IPS DF 6.9 (cell line): ENCODE results near the gene SERPINB7.

Experiments used
- DNase-seq: peaks from one replicate; pipeline ENCODE4 v3.0.0-alpha.2; 2013; ENCODE audit warnings: low read depth, low spot score
- H3K27ac ChIP-seq: one replicate; pipeline ENCODE4 v1.5.1; 2013; ENCODE audit warnings: low read length, control low read depth
- H3K27me3 ChIP-seq: 2 replicates; pipeline ENCODE4 v1.6.1; 2013; ENCODE audit warnings: mild to moderate bottlenecking, low read length; ENCODE audit not compliant: control insufficient read depth, insufficient read depth
- H3K36me3 ChIP-seq: 2 replicates; pipeline ENCODE4 v1.6.1; 2013; ENCODE audit warnings: low read length; ENCODE audit not compliant: control insufficient read depth, insufficient read depth
- H3K4me1 ChIP-seq: 2 replicates; pipeline ENCODE4 v1.6.1; 2013; ENCODE audit warnings: low read length; ENCODE audit not compliant: control insufficient read depth, insufficient read depth
- H3K4me3 ChIP-seq: 2 replicates; pipeline ENCODE4 v1.5.1; 2013; ENCODE audit warnings: mild to moderate bottlenecking, low read length
- H3K9me3 ChIP-seq: 2 replicates; pipeline ENCODE4 v1.6.1; 2013; ENCODE audit warnings: low read length, inconsistent platforms; ENCODE audit not compliant: control insufficient read depth, insufficient read depth
- WGBS: extraction: QIAGEN DNeasy Blood & Tissue Kit; methylation state at CpG from one replicate; pipeline ENCODE4 v1.1.7; 2013; ENCODE audit warnings: mixed read lengths, missing lambda C conversion rate; ENCODE audit not compliant: insufficient read length, insufficient coverage; 5-methylcytosine and 5-hydroxymethylcytosine counted together

SERPINB7 gene, protein sequence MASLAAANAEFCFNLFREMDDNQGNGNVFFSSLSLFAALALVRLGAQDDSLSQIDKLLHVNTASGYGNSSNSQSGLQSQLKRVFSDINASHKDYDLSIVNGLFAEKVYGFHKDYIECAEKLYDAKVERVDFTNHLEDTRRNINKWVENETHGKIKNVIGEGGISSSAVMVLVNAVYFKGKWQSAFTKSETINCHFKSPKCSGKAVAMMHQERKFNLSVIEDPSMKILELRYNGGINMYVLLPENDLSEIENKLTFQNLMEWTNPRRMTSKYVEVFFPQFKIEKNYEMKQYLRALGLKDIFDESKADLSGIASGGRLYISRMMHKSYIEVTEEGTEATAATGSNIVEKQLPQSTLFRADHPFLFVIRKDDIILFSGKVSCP

DNA sequence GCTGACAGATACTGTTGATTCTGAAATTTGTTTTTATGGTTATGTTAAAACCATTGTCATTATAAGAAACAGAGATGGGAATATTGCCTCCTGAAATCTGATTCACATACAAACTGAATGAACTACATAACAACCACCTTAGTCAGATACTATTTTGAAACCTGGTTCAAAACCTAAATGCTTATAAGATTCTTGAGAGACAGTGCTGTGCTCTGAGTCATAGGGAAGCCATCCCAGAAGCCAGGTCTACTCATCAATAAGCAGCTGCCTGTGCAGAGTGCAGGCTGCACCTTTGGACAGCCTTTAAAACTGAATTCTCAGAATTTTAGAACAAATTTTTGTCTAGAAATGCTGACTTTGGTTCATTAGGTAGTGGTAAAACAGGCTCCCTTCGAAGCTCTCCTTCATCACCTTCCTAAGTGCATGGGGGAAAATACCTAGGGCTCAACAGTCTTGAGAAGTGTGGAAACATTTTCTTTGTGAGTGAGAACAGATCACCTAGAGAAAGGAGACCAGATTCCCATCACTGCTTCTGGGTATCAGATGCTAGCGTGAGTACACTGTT lies at the start of gene SERPINB7:
TSS of gene SERPINB7 (plus strand) at position 253 of the 565 bp plus-strand sequence. CDS start 6,955 bp downstream, outside the sequence.
- no CpG with 5 or more reads among the region's 2 CpGs for WGBS
- no peak for DNase-seq
- no peak within 1 kb of the TSS for H3K4me3 ChIP-seq
- no peaks in the 10 kb centered on the region for H3K36me3 ChIP-seq
- H3K9me3 ChIP-seq, result no peaks in the 10 kb centered on the region
- H3K4me1 ChIP-seq, result no peaks in the 10 kb centered on the region
- no peak within 1 kb of the TSS for H3K27ac ChIP-seq
- no peaks in the 10 kb centered on the region for H3K27me3 ChIP-seq

- Histone ChIP-seq H3K27me3 (no peaks in the 10 kb centered on the region), H3K36me3 (no peaks in the 10 kb centered on the region), H3K27ac (no peak overlapping the region), H3K9me3 (no peaks in the 10 kb centered on the region), H3K4me3 (no peak overlapping the region), H3K4me1 (no peaks in the 10 kb centered on the region)
- no peak for DNase-seq
- no CpG with 5 or more reads among the region's 3 CpGs for WGBS
Observed at GRCh38 chr18:63725682-63726480, 49.3 kb upstream of the SERPINB7 start.

DNA sequence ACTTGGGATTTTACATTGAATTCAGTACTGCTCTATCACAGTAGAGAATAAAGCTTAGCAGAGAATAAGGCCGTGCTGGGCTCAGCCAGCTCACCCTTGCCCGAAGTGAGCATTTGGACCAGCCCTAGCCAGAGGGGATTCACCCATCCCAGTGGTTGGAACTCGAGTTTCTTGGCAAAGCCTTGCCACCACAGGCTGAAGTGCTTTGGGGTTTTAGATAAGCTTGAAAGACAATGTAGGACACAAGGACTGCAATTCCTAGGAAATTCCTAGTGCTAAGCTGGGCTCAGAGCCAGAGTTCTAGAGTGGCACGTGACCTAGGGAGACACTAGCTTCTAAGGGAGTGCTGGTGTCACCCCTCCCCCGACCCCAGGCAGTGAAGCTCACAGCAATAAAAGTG lies 44.4 kb upstream of the SERPINB7 start:
- WGBS, result no CpG with 5 or more reads among the region's 5 CpGs
- Histone ChIP-seq H3K27ac (no peak overlapping the region), H3K27me3 (no peaks in the 10 kb centered on the region), H3K4me3 (no peak overlapping the region), H3K9me3 (no peaks in the 10 kb centered on the region), H3K4me1 (no peaks in the 10 kb centered on the region), H3K36me3 (no peaks in the 10 kb centered on the region)
- no peak for DNase-seq

DNA sequence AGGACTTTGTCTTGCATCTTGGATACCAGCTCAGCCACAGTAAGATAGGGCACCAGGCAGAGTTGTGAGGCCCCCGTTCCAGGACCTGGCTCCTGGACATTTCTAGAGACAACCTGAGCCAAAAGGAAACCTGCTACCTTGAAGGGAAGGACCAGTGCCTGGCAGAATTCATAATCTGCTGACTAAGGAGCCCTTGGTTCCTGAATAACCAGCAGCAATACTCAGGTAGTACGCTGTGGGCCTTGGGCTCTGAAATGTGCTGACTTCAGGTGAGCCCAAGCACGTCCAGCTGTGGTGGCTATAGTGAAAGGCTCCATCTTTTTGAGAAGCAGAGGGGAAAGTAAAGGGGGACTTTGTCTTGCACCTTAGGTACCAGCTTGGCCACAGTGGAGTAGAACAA lies 44.0 kb upstream of the SERPINB7 start:
- H3K27ac ChIP-seq, result no peak overlapping the region
- no peak overlapping the region for H3K4me3 ChIP-seq
- no peaks in the 10 kb centered on the region for H3K27me3 ChIP-seq
- no peaks in the 10 kb centered on the region for H3K36me3 ChIP-seq
- no peaks in the 10 kb centered on the region for H3K9me3 ChIP-seq
- no peak for DNase-seq
- no peaks in the 10 kb centered on the region for H3K4me1 ChIP-seq
- no CpG with 5 or more reads among the region's 3 CpGs for WGBS

- Histone ChIP-seq H3K9me3 (no peaks in the 10 kb centered on the region), H3K4me3 (no peak overlapping the region), H3K36me3 (no peaks in the 10 kb centered on the region), H3K27me3 (no peaks in the 10 kb centered on the region), H3K27ac (no peak overlapping the region), H3K4me1 (no peaks in the 10 kb centered on the region; the same call in 1 of the 2 replicates)
- DNase-seq, result no peak
Observed at GRCh38 chr18:63736876-63737275, 38.3 kb upstream of the SERPINB7 start.

- DNase-seq, result no peak
- Histone ChIP-seq H3K27me3 (no peaks in the 10 kb centered on the region), H3K4me3 (no peak overlapping the region), H3K27ac (no peak overlapping the region), H3K36me3 (no peaks in the 10 kb centered on the region), H3K9me3 (no peaks in the 10 kb centered on the region), H3K4me1 (no peaks in the 10 kb centered on the region; the same call in 1 of the 2 replicates)
- no CpG with 5 or more reads among the region's 4 CpGs for WGBS
Observed at GRCh38 chr18:63741769-63742168, 33.4 kb upstream of the SERPINB7 start.

DNA sequence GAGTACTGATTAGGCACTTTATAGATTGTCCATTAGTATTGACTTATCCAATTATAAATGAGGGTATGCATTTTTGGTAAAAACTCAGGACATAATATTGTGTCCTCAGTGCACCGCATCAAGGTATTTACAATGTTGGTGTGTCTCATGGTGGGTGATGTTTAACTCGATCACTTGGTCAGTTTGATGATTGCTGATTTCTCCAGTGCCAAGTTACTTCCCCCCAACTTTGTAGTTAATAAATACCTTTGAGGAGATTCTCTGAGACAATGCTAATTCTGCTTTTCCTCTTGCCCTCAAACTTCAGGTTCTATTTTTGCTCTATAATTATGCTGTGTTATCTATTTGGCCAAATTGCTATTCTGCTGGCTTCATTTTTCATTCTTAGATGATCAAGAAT lies 28.2 kb upstream of the SERPINB7 start:
- no peaks in the 10 kb centered on the region for H3K27me3 ChIP-seq
- no peak overlapping the region for H3K4me3 ChIP-seq
- DNase-seq, result no peak
- no peak overlapping the region for H3K27ac ChIP-seq
- no peaks in the 10 kb centered on the region for H3K36me3 ChIP-seq
- H3K4me1 ChIP-seq, result no peaks in the 10 kb centered on the region
- WGBS, result no CpG with 5 or more reads among the region's 2 CpGs
- H3K9me3 ChIP-seq, result no peaks in the 10 kb centered on the region

- H3K4me3 ChIP-seq, result no peak overlapping the region
- H3K4me1 ChIP-seq, result no peaks in the 10 kb centered on the region
- no peaks in the 10 kb centered on the region for H3K9me3 ChIP-seq
- DNase-seq, result no peak
- no CpG with 5 or more reads among the region's 1 CpG for WGBS
- no peaks in the 10 kb centered on the region for H3K27me3 ChIP-seq
- H3K36me3 ChIP-seq, result no peaks in the 10 kb centered on the region
- H3K27ac ChIP-seq, result no peak overlapping the region
Observed at GRCh38 chr18:63749489-63749888, 25.7 kb upstream of the SERPINB7 start.

DNA sequence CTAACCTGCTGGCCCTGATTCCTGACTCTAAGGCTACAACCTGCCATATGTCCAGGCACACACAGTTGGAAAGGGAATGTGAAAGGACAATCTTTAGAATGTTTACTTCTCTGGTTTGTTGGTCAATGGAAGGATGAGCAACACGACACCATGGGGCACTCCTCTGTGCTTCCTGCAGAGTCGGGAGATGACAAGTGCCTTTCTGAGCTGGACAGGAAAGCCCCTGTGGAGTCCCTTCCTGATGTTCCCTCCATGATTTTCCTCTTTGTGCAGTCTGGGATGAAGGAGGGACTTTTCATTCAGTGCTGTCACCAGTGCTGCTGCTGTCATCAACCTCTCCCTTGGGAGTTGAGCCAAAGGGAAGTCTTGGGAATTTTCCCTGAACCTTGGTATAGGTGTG lies 22.6 kb upstream of the SERPINB7 start:
- H3K4me1 ChIP-seq, result no peaks in the 10 kb centered on the region
- H3K9me3 ChIP-seq, result no peaks in the 10 kb centered on the region
- no peaks in the 10 kb centered on the region for H3K36me3 ChIP-seq
- no peak overlapping the region for H3K4me3 ChIP-seq
- H3K27me3 ChIP-seq, result no peaks in the 10 kb centered on the region
- DNase-seq, result no peak
- no CpG with 5 or more reads among the region's 2 CpGs for WGBS
- no peak overlapping the region for H3K27ac ChIP-seq

DNA sequence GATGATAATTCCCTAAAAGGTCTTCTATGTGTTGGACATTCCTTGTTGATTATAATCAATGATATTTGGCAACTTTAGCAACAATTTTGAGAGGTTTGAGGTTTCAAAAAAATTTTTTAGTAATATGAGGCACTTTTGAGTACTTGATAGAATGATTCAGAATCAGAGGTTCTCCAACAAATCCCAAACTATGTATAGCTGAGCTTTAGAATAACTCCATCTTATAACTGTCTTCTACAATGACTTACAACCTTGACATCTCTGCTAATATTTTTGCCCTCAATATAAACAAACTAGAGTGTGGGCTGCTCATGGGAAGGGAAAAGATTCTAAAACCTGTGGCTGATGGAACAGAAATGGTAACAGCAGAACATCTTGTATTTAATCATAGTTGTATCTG lies 21.5 kb upstream of the SERPINB7 start:
- no peaks in the 10 kb centered on the region for H3K27me3 ChIP-seq
- no peak overlapping the region for H3K27ac ChIP-seq
- no peak for DNase-seq
- H3K36me3 ChIP-seq, result no peaks in the 10 kb centered on the region
- H3K4me1 ChIP-seq, result no peaks in the 10 kb centered on the region
- no peaks in the 10 kb centered on the region for H3K9me3 ChIP-seq
- H3K4me3 ChIP-seq, result no peak overlapping the region
